H1 (cell line): ENCODE measurements around the gene DHRS7C.

ENCODE experiments used
- CBX8 ChIP-seq: fragments of 300-800, 300-1000 bp; sonication (generic); IDR thresholded peaks from 2 replicates; pipeline ENCODE4 v1.7.1; 2016; ENCODE audit warnings: low read depth, low read length, borderline replicate concordance
- CTCF ChIP-seq, 3 experiments: IDR thresholded peaks; 1 replicate in 2 of 3; 2 replicates in 1 of 3; pipeline versions ENCODE4 v1.5.1 to v1.6.1; 2011; ENCODE audit warnings: low read length in 3 of 3, mild to moderate bottlenecking in 3 of 3, inconsistent platforms in 2 of 3, low read depth in 1 of 3, moderate library complexity in 1 of 3; ENCODE audit not compliant: insufficient read depth in 1 of 3; ENCODE audit errors: control extremely low read depth in 1 of 3
- EGR1 ChIP-seq: IDR thresholded peaks from 2 replicates; pipeline ENCODE4 v1.6.1; 2011; ENCODE audit warnings: low read depth, low read length, borderline replicate concordance
- EZH2 ChIP-seq: fragments of 200-600 bp; sonication (generic); IDR thresholded peaks from 2 replicates; pipeline ENCODE4 v1.7.1; 2012; ENCODE audit warnings: low read depth, mild to moderate bottlenecking, moderate library complexity, low read length, inconsistent platforms; ENCODE audit not compliant: severe bottlenecking
- MAFK ChIP-seq: IDR thresholded peaks from 2 replicates; pipeline ENCODE4 v1.6.1; 2012; ENCODE audit warnings: low read depth, mild to moderate bottlenecking, improper control_type of control experiment, low read length
- POLR2A ChIP-seq, 2 experiments: IDR thresholded peaks; 1 replicate in 1 of 2; 2 replicates in 1 of 2; pipeline ENCODE4 v1.6.1; 2011; ENCODE audit warnings: low read depth in 2 of 2, low read length in 2 of 2, mild to moderate bottlenecking in 2 of 2; ENCODE audit errors: control extremely low read depth in 1 of 2
- POLR2AphosphoS5 ChIP-seq: IDR thresholded peaks from 2 replicates; pipeline ENCODE4 v1.6.1; 2011; ENCODE audit warnings: low read depth, low read length
- ZNF274 ChIP-seq: IDR thresholded peaks from 2 replicates; pipeline ENCODE4 v1.7.0; 2012; ENCODE audit warnings: low read length, borderline replicate concordance; ENCODE audit errors: extremely low read depth

DNA sequence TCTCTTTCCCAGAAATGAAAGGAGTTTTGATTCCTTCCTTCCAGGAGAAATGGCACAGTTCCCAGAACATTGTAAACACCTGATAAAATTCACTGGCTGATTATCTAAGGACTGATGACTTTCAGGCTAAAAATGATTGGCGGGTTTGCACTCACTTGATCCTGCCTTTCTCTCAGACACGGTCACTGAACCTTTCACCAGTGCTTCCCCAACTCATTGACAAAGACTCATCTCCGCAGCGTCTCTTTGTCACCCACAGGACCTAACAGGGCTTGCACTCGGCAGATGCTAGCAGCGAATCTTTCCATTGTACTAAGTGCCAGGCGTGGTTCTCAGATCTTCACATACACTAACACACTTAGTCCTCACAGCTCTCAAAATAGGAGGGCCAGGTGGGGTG, 7.3 kb upstream of the DHRS7C start:
- no peak for TF ChIP-seq EGR1
- no peak for TF ChIP-seq CTCF (IDR thresholded peaks at IDR 0.05; ENCODE audit: control extremely low read depth in 1 of 3, insufficient read depth in 1 of 3, low read depth in 1 of 3, low read length in 3 of 3)
- TF ChIP-seq POLR2A (IDR thresholded peaks at IDR 0.05; ENCODE audit: control extremely low read depth in 1 of 2, low read depth in 2 of 2, low read length in 2 of 2): no peak
- TF ChIP-seq EZH2: no peak
- no peak for TF ChIP-seq MAFK
- no peak for TF ChIP-seq CBX8
- TF ChIP-seq ZNF274: no peak
- no peak for TF ChIP-seq POLR2AphosphoS5
